Gastrocnemius medialis (tissue), 4 donors: ENCODE measurements around the gene HPCAL1.

Experiments
- POLR2A ChIP-seq, 2 donors: fragments of 450-650 bp; IDR thresholded peaks; one replicate each; pipeline ENCODE4 v1.6.1; 2017; ENCODE audit warnings: antibody characterized with exemption in 2 of 2, mild to moderate bottlenecking in 2 of 2, moderate library complexity in 2 of 2
- TF ChIP-seq, protein P1 (sequence below), 5 experiments: fragments of 450-650 bp in 3 of 5; fragments of 200-600 bp in 2 of 5; sonication (generic) in 2 of 5; IDR thresholded peaks in 4 of 5; conservative IDR thresholded peaks in 1 of 5; 1 replicate in 4 of 5; 2 replicates in 1 of 5; pipeline ENCODE4 v1.5.1; 2016 to 2019; ENCODE audit warnings: antibody characterized with exemption in 5 of 5, mild to moderate bottlenecking in 3 of 5, moderate library complexity in 3 of 5

DNA sequence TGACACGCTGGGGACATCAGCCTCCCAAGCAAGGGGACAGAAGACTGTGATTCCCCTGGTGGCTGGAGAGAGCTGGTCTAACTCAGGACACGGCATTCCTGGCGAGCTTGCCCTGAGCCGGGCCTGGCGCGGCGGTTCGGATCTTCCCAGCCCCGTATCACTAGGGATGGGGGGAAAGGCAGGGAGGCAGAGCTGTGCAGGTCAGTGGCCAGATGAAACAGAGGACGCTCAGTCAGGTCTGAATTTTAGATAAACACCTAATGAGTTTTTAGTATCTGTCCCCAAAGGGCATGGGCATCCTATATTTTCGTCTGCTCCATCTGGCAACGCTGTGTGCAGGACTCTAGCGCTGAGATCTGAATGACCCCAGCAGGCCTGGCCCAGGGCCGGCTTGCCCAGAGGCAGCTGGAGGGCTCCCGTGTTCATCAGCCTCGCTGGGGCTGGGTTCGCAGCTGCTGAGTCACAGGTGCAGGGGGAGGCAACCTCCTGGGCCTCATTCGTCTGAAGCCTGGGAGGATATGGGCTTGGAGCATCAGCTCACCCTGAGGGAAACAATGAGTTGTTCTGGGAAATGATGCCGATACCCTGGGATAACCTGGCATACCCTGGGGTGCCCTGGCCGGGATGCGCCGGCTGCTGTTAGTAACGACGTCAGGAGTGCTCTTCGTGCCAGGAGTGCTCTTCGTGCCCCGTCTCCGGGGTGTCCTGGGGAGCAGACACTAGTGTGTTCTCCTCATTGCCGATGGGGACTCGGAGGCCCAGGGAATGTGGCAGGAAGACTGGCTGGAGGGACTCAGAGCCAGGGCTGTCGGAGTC, 48.1 kb upstream of the HPCAL1 start:
- TF ChIP-seq, protein P1, sequence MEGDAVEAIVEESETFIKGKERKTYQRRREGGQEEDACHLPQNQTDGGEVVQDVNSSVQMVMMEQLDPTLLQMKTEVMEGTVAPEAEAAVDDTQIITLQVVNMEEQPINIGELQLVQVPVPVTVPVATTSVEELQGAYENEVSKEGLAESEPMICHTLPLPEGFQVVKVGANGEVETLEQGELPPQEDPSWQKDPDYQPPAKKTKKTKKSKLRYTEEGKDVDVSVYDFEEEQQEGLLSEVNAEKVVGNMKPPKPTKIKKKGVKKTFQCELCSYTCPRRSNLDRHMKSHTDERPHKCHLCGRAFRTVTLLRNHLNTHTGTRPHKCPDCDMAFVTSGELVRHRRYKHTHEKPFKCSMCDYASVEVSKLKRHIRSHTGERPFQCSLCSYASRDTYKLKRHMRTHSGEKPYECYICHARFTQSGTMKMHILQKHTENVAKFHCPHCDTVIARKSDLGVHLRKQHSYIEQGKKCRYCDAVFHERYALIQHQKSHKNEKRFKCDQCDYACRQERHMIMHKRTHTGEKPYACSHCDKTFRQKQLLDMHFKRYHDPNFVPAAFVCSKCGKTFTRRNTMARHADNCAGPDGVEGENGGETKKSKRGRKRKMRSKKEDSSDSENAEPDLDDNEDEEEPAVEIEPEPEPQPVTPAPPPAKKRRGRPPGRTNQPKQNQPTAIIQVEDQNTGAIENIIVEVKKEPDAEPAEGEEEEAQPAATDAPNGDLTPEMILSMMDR (IDR thresholded peaks at IDR 0.05 in 4 of 5, conservative IDR thresholded peaks at IDR 0.05 in 1 of 5), result no peak
- TF ChIP-seq POLR2A (IDR thresholded peaks at IDR 0.05), result no peak
